Measurements from ENCODE around the gene SLC13A4.

- TF ChIP-seq CTCF (IDR thresholded peaks at IDR 0.05; ENCODE audit: extremely low read depth in 1 of 2, insufficient read depth in 1 of 2, low read depth in 1 of 2, low read length in 2 of 2) (no peak), EZH2 (IDR thresholded peaks at IDR 0.05; ENCODE audit: borderline replicate concordance, low read depth, low read length, severe bottlenecking) (no peak), MAX (IDR thresholded peaks at IDR 0.05; ENCODE audit: insufficient read depth, insufficient read length) (no peak)
These were observed 79.8 kb downstream of the SLC13A4 start for GRCh38 chr7:135648235-135648634.
